Heart left ventricle (tissue), 16 donors: ENCODE measurements around the gene TIMM17B. TPM values are rescaled to one million over a fixed set of nuclear protein-coding genes. Genes with fewer than 3 reads are reported as not detected.

Experiments used
- ATAC-seq, 4 donors: fragments of 200-7000 bp; cut with Tn5 transposase; one replicate each; pipeline ENCODE4 v1.9.1; 2020 to 2022; ENCODE audit warnings: moderate library complexity in 4 of 4, mild to moderate bottlenecking in 3 of 4, moderate number of reproducible peaks in 1 of 4
- DNase-seq, 5 donors: peaks; one replicate each; pipeline ENCODE4 v3.0.0-alpha.2; 2020
- H3K27ac ChIP-seq, 12 donors: fragments of 200-600 bp; sonication (generic) in 4 of 12; one replicate each; pipeline versions ENCODE4 v1.5.0 to v1.8.0; 2016 to 2022; ENCODE audit warnings: mild to moderate bottlenecking in 2 of 12
- H3K27me3 ChIP-seq, 9 donors: fragments of 200-600 bp; sonication (generic) in 2 of 9; one replicate each; pipeline versions ENCODE4 v1.5.1 to v1.8.0; 2016 to 2022; ENCODE audit warnings: mild to moderate bottlenecking in 3 of 9
- H3K36me3 ChIP-seq, 9 donors: fragments of 200-600 bp; sonication (generic) in 2 of 9; one replicate each; pipeline versions ENCODE4 v1.5.0 to v1.8.0; 2018 to 2022; ENCODE audit warnings: mild to moderate bottlenecking in 2 of 9
- H3K4me1 ChIP-seq, 12 donors: fragments of 200-600 bp; sonication (generic) in 4 of 12; one replicate each; pipeline versions ENCODE4 v1.5.0 to v1.8.0; 2016 to 2022; ENCODE audit warnings: mild to moderate bottlenecking in 3 of 12
- H3K4me3 ChIP-seq, 12 donors: fragments of 200-600 bp; sonication (generic) in 4 of 12; one replicate each; pipeline versions ENCODE4 v1.5.0 to v1.8.0; 2017 to 2022; ENCODE audit warnings: mild to moderate bottlenecking in 9 of 12, moderate library complexity in 4 of 12
- H3K9me3 ChIP-seq, 12 donors: fragments of 200-600 bp; sonication (generic) in 4 of 12; one replicate each; pipeline versions ENCODE4 v1.5.0 to v1.8.0; 2016 to 2022; ENCODE audit warnings: mild to moderate bottlenecking in 1 of 12
- CTCF ChIP-seq, 12 donors: fragments of 200-600 bp; sonication (generic) in 4 of 12; IDR thresholded peaks; one replicate each; pipeline versions ENCODE4 v1.5.0 to v1.8.0; 2018 to 2022; ENCODE audit warnings: antibody characterized with exemption in 12 of 12, mild to moderate bottlenecking in 5 of 12
- POLR2A ChIP-seq, 2 donors: fragments of 450-650 bp; IDR thresholded peaks; one replicate each; pipeline ENCODE4 v1.6.1; 2017; ENCODE audit warnings: antibody characterized with exemption in 2 of 2, mild to moderate bottlenecking in 2 of 2, moderate library complexity in 2 of 2
- WGBS, 4 donors: extraction: QIAGEN DNeasy Blood & Tissue Kit in 2 of 4; methylation state at CpG; one replicate each; pipeline versions ENCODE4 v1.1.5 to v1.1.7; 2013 to 2018; 5-methylcytosine and 5-hydroxymethylcytosine counted together
- intact Hi-C, 10 donors: fragments of 100-400 bp; cut with DNase I; formaldehyde crosslinking; loops; one replicate each; pipeline versions ENCODE4 v1.11.1 to v1.14.2; 2022
- polyA plus RNA-seq, 2 donors: library from polyadenylated mRNA; stranded (reverse); fragments of 200-250 nt; gene quantifications; one replicate each; pipeline ENCODE4 v1.2.3, GENCODE V29; 2013
- total RNA-seq, 9 donors: library from RNA; depleted of rRNA in 2 of 9; stranded (reverse); fragments of >200 nt in 2 of 9; fragmentation: NEBNext Ultra II Directional in 3 of 9; extraction: Animal tissue kit (Norgen Biotek cat#: 25700) in 3 of 9; gene quantifications; one replicate each; pipeline versions ENCODE4 v1.1.0 to v1.2.4, GENCODE V29; 2016 to 2023
- donor health status: ischemic (EF 13 %, LVEDD 7.1; RV severe dilation, severe dysfunction).
- donor health status: healthy with polysubstance abuse.
- donor health status: DM: no; HTN: yes; CAD: no.
- donor health status: DM: no; HTN: no; CAD: no.
- donor health status: ischemic (EF 25% LVEDD 6.9; RV normal size, moderate dysfunction).
- donor health status: ischemic (EF 25% LVEDD 5.7; RV mildly dilated, moderate dysfunction).
- donor health status: healthy.
- donor health status: DM: yes; HTN: yes; CAD: no.
- donor health status: ischemic (EF 35%, LVEDD 5.7; RV mildly dilated, moderate dysfunction).
- donor health status: nonischemic (EF 11% LVEDD 7.7; RV severe dilation, severe dysfunction).
- donor health status: DM: yes; HTN: yes; CAD: no.
- donor health status: PGD.
- donor health status: ischemic (EF 29% LVEDD 5.4; RV normal size, mild dysfunction).
- donor health status: nonischemic (EF 23%, LVEDD 6.1; RV moderate dilation, normal function).

The TIMM17B gene
- total and polyA plus RNA-seq, 11 donors: 57.1 to 91.0 (median 73.2) TPM

GRCh38 chrX:48934581-48935300 is 37.2 kb upstream of the TIMM17B start:
- intact Hi-C loops: no loop called here
- 63 to 83% (median 76%) methylated on average over 7 of the region's 7 CpGs for whole genome bisulfite sequencing, 4 donors

DNA sequence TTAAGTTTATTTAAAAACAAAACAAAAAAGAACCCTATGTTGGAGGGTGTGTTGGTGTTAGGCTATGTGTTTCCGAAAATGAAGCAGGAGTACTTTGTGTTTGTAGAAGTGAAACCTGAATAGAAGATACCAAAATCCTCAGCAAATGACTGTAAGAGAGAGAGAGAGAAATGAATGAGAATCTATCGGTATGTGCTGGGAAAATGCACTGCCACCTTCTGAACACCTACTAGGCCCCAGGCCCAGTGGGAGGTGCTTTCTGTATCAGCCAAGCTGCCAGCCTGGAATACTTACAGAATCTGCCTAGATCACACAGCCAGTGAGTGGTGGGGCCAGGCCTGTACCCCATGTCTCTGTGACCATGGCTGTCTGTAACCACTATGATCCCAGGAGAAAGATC is 36.2 kb upstream of the TIMM17B start:
- DNase-seq: no peak
- Histone ChIP-seq H3K4me1 (peaks cover 0 to 42% (median 6%) of the 10 kb centered on the region in 12 donors), H3K36me3 (peaks cover 0 to 61% (median 36%) of the 10 kb centered on the region in 9 donors), H3K27ac (no peak overlapping the region), H3K9me3 (peaks cover 0 to 8% (median 0%) of the 10 kb centered on the region in 12 donors), H3K4me3 (no peak overlapping the region), H3K27me3 (no peaks in the 10 kb centered on the region)
- intact Hi-C loops: no loop called here
- ATAC-seq: no peak
- 82 to 93% (median 87%) methylated on average over 2 of the region's 2 CpGs for WGBS, 4 donors
- TF ChIP-seq POLR2A (IDR thresholded peaks at IDR 0.05) (no peak), CTCF (IDR thresholded peaks at IDR 0.05) (no peak)

More at GRCh38 chrX:48934581-48935300, 37.2 kb upstream of the TIMM17B start:
- H3K4me3 ChIP-seq: no peak overlapping the region
- peak overlapping the region in 1 of 12 donors; percentile 42 for H3K27ac ChIP-seq
- no peak for ATAC-seq
- TF ChIP-seq CTCF (IDR thresholded peaks at IDR 0.05) (no peak), POLR2A (IDR thresholded peaks at IDR 0.05) (no peak)
- no peaks in the 10 kb centered on the region for H3K27me3 ChIP-seq
- peaks cover 0 to 8% (median 0%) of the 10 kb centered on the region in 12 donors for H3K9me3 ChIP-seq
- peaks cover 0 to 55% (median 31%) of the 10 kb centered on the region in 9 donors for H3K36me3 ChIP-seq
- H3K4me1 ChIP-seq: peaks cover 0 to 52% (median 6%) of the 10 kb centered on the region in 12 donors
- no peak for DNase-seq

GRCh38 chrX:48927736-48928382 is 30.3 kb upstream of the TIMM17B start:
- 62 to 97% (median 85%) methylated on average over 2 of the region's 2 CpGs for WGBS, 4 donors
- H3K4me3 ChIP-seq: no peak overlapping the region
- no peak for ATAC-seq
- TF ChIP-seq CTCF (IDR thresholded peaks at IDR 0.05) (no peak), POLR2A (IDR thresholded peaks at IDR 0.05) (no peak)
- H3K36me3 ChIP-seq: peaks cover 0 to 72% (median 49%) of the 10 kb centered on the region in 9 donors
- H3K27me3 ChIP-seq: no peaks in the 10 kb centered on the region
- peaks cover 0 to 6% (median 0%) of the 10 kb centered on the region in 12 donors for H3K9me3 ChIP-seq
- intact Hi-C loops: loop anchor here in 2 of 10 donors (10.0 kb wide), 2 partner anchors 117 to 273 kb away; partner anchors contain the start of gene TFE3 (in 1 of the 2)
- no peaks in the 10 kb centered on the region for H3K4me1 ChIP-seq
- no peak for DNase-seq
- no peak overlapping the region for H3K27ac ChIP-seq

- no peak for ATAC-seq
- no peak for DNase-seq
- intact Hi-C loops: loop anchor here in 2 of 10 donors (10.0 kb wide), 2 partner anchors 118 to 272 kb away; partner anchors contain the start of gene TFE3 (in 1 of the 2)
- no peaks in the 10 kb centered on the region for H3K4me1 ChIP-seq
- no peaks in the 10 kb centered on the region for H3K27me3 ChIP-seq
- no peak overlapping the region for H3K4me3 ChIP-seq
- WGBS, 4 donors: 62 to 92% (median 81%) methylated on average over 5 of the region's 5 CpGs
- H3K36me3 ChIP-seq: peaks cover 0 to 71% (median 55%) of the 10 kb centered on the region in 9 donors
- no peak for TF ChIP-seq CTCF (IDR thresholded peaks at IDR 0.05)
- no peak for TF ChIP-seq POLR2A (IDR thresholded peaks at IDR 0.05)
- no peaks in the 10 kb centered on the region for H3K9me3 ChIP-seq
- no peak overlapping the region for H3K27ac ChIP-seq
Observed at GRCh38 chrX:48927123-48927522, 29.6 kb upstream of the TIMM17B start.
